Suprapubic skin (tissue), 4 donors: ENCODE measurements around the gene AMER1.

Experiments
- POLR2A ChIP-seq, 2 donors: fragments of 450-650 bp; IDR thresholded peaks; one replicate each; pipeline ENCODE4 v1.6.1; 2017; ENCODE audit warnings: antibody characterized with exemption in 2 of 2, mild to moderate bottlenecking in 2 of 2, moderate library complexity in 2 of 2
- POLR2AphosphoS5 ChIP-seq, 3 donors: sonication (generic); formaldehyde crosslinking; IDR thresholded peaks; one replicate each; pipeline ENCODE4 v1.6.1; 2017; ENCODE audit warnings: antibody characterized with exemption in 3 of 3
- TF ChIP-seq, protein P1 (sequence below), 2 donors: fragments of 200-600 bp in 1 of 2; fragments of 450-650 bp in 1 of 2; sonication (generic) in 1 of 2; IDR thresholded peaks; one replicate each; pipeline ENCODE4 v1.5.1; 2016 to 2019; ENCODE audit warnings: antibody characterized with exemption in 2 of 2, mild to moderate bottlenecking in 1 of 2, moderate library complexity in 1 of 2

DNA sequence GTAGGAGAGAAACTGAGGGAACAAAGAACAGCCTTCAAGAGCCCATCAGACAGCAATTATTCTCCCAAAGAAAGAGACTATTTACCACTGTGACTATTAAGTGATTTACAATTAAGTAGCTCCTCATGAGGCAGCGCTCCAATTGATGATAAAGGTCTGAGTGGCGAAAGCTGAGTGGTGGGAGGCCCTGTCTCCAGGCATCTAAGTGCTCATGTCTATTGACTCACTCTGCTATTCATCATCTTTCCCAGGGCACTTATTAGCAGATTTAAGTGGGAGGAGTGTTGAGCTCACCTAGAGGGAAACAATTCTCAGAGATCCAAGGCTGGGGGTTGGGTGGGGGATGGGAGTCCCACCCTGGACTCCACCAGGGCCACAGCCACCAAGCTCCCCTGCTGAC lies 23.3 kb downstream of the AMER1 start:
- TF ChIP-seq, protein P1, sequence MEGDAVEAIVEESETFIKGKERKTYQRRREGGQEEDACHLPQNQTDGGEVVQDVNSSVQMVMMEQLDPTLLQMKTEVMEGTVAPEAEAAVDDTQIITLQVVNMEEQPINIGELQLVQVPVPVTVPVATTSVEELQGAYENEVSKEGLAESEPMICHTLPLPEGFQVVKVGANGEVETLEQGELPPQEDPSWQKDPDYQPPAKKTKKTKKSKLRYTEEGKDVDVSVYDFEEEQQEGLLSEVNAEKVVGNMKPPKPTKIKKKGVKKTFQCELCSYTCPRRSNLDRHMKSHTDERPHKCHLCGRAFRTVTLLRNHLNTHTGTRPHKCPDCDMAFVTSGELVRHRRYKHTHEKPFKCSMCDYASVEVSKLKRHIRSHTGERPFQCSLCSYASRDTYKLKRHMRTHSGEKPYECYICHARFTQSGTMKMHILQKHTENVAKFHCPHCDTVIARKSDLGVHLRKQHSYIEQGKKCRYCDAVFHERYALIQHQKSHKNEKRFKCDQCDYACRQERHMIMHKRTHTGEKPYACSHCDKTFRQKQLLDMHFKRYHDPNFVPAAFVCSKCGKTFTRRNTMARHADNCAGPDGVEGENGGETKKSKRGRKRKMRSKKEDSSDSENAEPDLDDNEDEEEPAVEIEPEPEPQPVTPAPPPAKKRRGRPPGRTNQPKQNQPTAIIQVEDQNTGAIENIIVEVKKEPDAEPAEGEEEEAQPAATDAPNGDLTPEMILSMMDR (IDR thresholded peaks at IDR 0.05): no peak
- TF ChIP-seq POLR2A (IDR thresholded peaks at IDR 0.05) (no peak), POLR2AphosphoS5 (IDR thresholded peaks at IDR 0.05) (no peak)
